Measurements from ENCODE around the gene TRAF2. TPM values are rescaled to one million over a fixed set of nuclear protein-coding genes. Genes with fewer than 3 reads are reported as not detected.
A peak's percentile ranks its signal among the peaks of the same experiment; 100 is the strongest.

The TRAF2 gene
- total and polyA plus RNA-seq, 2 of the 13 experiments (the other 11 are each of a cell fraction or from before 2014, with no cell fraction given): 12.4 to 13.6 TPM

DNA sequence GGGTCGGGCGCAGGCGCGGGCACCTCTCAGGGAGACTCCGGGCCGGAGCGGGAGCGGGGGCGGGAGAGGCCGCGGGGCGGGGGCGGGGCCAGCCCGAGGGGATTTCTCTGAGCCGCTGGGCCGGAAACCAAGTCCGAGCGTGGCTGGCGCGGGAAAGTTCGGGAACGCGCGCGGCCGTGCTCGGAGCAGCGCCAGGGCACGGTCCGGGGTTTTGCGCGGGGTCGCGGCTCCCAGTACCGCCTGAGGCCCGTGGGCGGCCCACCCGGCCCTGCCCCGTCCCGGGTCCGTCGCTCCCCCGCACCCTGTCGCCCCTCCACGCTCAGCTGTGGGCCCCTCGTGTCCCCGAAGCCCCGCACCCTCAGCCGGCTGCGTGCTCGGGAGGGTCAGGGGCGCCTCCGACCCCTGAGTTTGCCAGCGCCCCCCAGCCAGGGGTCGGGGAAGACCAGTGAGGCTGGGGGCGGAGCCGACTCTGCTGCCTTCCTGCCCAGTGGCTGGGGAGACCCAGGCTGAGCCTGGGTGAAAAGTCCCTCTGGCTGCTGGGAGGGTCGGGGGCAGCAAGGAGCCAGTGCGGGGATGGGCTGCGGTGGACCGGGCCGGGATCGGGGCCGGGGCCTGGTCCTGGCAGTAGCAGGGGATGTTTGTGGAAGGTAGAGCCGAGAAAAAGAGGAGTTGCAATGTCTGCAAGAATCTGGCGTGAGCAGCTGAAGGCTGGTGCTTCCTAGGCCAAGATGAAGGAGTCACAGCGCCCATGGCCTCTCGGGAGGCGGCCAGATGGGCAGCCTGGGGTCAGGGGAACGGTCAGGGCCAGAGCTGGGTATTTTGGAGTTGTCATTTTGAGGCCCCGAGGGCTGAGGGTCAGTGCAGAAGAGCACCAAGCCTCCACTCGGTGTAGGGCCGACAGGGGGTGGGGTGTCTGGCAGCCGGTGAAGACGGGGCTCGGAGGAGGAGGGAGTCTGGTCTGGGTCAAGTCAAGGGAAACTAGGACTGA, 588 bp downstream of the TRAF2 start (continued):
- TF ChIP-seq, protein P1, sequence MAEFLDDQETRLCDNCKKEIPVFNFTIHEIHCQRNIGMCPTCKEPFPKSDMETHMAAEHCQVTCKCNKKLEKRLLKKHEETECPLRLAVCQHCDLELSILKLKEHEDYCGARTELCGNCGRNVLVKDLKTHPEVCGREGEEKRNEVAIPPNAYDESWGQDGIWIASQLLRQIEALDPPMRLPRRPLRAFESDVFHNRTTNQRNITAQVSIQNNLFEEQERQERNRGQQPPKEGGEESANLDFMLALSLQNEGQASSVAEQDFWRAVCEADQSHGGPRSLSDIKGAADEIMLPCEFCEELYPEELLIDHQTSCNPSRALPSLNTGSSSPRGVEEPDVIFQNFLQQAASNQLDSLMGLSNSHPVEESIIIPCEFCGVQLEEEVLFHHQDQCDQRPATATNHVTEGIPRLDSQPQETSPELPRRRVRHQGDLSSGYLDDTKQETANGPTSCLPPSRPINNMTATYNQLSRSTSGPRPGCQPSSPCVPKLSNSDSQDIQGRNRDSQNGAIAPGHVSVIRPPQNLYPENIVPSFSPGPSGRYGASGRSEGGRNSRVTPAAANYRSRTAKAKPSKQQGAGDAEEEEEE (CRISPR knock-in tag; IDR thresholded peaks at IDR 0.05; ENCODE audit: borderline replicate concordance): no peak
- TF ChIP-seq, protein P2, sequence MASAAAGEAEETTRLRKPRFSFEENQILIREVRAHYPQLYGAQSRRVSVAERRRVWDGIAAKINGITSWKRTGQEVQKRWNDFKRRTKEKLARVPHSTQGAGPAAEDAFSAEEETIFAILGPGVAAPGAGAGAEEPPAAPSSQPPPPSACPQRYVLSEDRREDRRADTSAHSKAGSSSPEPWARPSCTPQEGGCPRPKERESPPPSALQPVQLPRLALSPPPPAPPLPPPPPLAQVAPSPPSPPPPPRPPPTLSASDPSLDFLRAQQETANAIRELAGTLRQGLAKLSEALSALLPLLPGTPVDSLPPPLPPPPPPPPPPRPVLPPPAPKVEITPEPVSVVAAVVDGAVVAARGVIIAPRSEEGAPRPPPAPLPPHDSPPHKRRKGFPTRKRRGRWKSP (CRISPR knock-in tag; IDR thresholded peaks at IDR 0.05): 0 out of 2 replicates have a peak, but pooled peaks have one; percentile 46
- no peak for TF ChIP-seq GATA4 (IDR thresholded peaks at IDR 0.05; ENCODE audit: borderline replicate concordance, low read depth)
- TF ChIP-seq, protein P3, sequence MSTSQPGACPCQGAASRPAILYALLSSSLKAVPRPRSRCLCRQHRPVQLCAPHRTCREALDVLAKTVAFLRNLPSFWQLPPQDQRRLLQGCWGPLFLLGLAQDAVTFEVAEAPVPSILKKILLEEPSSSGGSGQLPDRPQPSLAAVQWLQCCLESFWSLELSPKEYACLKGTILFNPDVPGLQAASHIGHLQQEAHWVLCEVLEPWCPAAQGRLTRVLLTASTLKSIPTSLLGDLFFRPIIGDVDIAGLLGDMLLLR (CRISPR knock-in tag; IDR thresholded peaks at IDR 0.05): 0 out of 2 replicates have a peak, but pooled peaks have one; percentile 52
- no peak for TF ChIP-seq ISX (CRISPR knock-in tag; conservative IDR thresholded peaks at IDR 0.05)
- TF ChIP-seq SAP130 (CRISPR knock-in tag; IDR thresholded peaks at IDR 0.05; ENCODE audit: low read depth): peak; percentile 59; the same call in 1 of the 2 replicates
- TF ChIP-seq MEF2D (CRISPR knock-in tag; IDR thresholded peaks at IDR 0.05): 0 out of 2 replicates have a peak, but pooled peaks have one; percentile 44
- TF ChIP-seq ZNF670 (CRISPR knock-in tag; IDR thresholded peaks at IDR 0.05; ENCODE audit: borderline replicate concordance): 0 out of 2 replicates have a peak, but pooled peaks have one; percentile 14
- TF ChIP-seq, protein P4, sequence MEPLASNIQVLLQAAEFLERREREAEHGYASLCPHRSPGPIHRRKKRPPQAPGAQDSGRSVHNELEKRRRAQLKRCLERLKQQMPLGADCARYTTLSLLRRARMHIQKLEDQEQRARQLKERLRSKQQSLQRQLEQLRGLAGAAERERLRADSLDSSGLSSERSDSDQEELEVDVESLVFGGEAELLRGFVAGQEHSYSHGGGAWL (CRISPR knock-in tag; IDR thresholded peaks at IDR 0.05): 0 out of 2 replicates have a peak, but pooled peaks have one; percentile 45
- TF ChIP-seq, protein P5, sequence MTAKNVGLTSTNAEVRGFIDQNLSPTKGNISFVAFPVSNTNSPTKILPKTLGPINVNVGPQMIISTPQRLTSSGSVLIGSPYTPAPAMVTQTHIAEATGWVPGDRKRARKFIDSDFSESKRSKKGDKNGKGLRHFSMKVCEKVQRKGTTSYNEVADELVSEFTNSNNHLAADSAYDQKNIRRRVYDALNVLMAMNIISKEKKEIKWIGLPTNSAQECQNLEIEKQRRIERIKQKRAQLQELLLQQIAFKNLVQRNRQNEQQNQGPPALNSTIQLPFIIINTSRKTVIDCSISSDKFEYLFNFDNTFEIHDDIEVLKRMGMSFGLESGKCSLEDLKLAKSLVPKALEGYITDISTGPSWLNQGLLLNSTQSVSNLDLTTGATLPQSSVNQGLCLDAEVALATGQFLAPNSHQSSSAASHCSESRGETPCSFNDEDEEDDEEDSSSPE (CRISPR knock-in tag; IDR thresholded peaks at IDR 0.05): no peak; the same call in 1 of the 2 replicates
- TF ChIP-seq AGO2 (optimal IDR thresholded peaks at IDR 0.05; ENCODE audit: low read depth, low read length): peak; percentile 58
